ENCODE measurements around the gene PDE4D.

The PDE4D gene

DNA sequence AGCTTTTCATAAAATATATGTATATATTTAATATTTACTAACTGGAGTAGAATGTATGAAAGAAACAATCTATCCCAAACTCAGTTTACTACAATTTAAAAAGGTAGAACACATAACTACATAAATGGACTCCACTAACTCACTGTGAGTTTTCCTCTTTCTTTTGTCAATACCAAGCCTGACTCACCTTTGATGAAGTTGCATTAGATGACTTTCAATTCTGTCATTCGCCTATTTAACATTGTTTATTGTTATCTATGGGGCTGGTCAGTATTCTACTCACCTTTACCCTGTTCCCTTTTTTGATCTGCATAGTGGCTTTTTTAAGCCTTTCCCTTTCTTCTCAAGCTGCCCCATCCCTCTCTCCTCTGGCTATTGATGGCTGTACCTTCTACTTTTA, 680.9 kb downstream of the PDE4D start:
- Histone ChIP-seq H3K36me3 (no peaks in the 10 kb centered on the region), H3K27ac (no peak overlapping the region), H3K9me3 (ENCODE audit: severe bottlenecking) (no peaks in the 10 kb centered on the region), H3K4me3 (ENCODE audit: low read depth, low read length) (no peak overlapping the region), H3K27me3 (ENCODE audit: insufficient read depth, low read depth, severe bottlenecking) (no peaks in the 10 kb centered on the region)
- TF ChIP-seq, protein P1, sequence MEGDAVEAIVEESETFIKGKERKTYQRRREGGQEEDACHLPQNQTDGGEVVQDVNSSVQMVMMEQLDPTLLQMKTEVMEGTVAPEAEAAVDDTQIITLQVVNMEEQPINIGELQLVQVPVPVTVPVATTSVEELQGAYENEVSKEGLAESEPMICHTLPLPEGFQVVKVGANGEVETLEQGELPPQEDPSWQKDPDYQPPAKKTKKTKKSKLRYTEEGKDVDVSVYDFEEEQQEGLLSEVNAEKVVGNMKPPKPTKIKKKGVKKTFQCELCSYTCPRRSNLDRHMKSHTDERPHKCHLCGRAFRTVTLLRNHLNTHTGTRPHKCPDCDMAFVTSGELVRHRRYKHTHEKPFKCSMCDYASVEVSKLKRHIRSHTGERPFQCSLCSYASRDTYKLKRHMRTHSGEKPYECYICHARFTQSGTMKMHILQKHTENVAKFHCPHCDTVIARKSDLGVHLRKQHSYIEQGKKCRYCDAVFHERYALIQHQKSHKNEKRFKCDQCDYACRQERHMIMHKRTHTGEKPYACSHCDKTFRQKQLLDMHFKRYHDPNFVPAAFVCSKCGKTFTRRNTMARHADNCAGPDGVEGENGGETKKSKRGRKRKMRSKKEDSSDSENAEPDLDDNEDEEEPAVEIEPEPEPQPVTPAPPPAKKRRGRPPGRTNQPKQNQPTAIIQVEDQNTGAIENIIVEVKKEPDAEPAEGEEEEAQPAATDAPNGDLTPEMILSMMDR (IDR thresholded peaks at IDR 0.05; ENCODE audit: low read depth, low read length), result no peak
- no peak for DNase-seq

DNA sequence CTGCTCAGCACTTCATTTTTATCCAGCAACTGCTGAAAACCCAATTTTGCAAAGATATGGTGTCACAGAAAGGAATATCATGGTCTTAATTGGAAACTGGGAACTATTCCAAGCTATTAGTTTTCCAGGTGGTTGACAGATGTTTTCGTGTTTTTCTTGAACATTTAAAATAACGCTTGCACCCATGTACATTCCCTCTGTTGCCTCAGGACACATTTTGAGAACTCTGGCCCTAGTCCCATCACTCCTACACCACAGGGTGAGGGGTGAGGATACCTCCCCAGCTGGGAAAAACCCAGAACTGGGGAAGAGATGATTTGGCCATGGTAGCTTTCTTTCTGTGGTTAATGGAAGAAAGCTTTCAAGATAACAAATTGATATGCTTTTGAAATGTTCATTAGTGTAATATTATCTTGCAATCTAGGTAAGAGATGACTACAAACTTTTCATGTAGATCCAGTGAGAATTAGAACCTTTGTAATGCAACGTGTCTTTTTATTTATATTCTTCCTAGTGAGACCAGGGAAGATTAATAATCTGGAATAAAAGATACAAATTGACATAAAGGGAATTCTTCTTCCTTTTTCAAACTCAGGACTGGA, 683.7 kb downstream of the PDE4D start:
- no peaks in the 10 kb centered on the region for H3K36me3 ChIP-seq
- H3K27ac ChIP-seq, result no peak overlapping the region
- TF ChIP-seq, protein P1 (IDR thresholded peaks at IDR 0.05; ENCODE audit: low read depth, low read length), result no peak
- no peaks in the 10 kb centered on the region for H3K9me3 ChIP-seq (ENCODE audit: severe bottlenecking)
- no peak overlapping the region for H3K4me3 ChIP-seq (ENCODE audit: low read depth, low read length)
- DNase-seq, result no peak
- H3K27me3 ChIP-seq (ENCODE audit: insufficient read depth, low read depth, severe bottlenecking), result no peaks in the 10 kb centered on the region

DNA sequence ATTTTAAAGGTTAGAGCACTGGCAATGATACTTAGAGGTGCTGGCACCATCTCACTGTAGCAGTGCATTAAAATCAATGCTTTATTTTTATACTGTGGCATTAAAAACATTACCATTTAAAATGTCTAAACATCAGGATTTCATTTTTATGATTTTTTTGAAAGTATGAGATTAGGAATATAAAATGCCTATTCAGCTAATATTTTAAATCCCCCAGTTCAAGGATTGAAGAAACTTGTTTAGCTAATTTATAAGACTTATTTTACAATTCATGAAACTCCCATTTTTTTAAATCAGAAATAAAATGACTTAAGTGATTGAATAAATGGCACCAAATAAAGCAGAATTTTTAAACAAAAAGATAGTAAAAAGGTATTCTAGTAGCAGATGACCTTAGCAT, 685.1 kb downstream of the PDE4D start:
- TF ChIP-seq, protein P1 (IDR thresholded peaks at IDR 0.05; ENCODE audit: low read depth, low read length), result no peak
- Histone ChIP-seq H3K36me3 (no peaks in the 10 kb centered on the region), H3K27ac (no peak overlapping the region), H3K4me3 (ENCODE audit: low read depth, low read length) (no peak overlapping the region), H3K9me3 (ENCODE audit: severe bottlenecking) (no peaks in the 10 kb centered on the region), H3K27me3 (ENCODE audit: insufficient read depth, low read depth, severe bottlenecking) (no peaks in the 10 kb centered on the region)
- DNase-seq, result no peak

GRCh38 chr5:59207401-59207800, 686.1 kb downstream of the PDE4D start:
- TF ChIP-seq, protein P1 (IDR thresholded peaks at IDR 0.05; ENCODE audit: low read depth, low read length), result no peak
- H3K27ac ChIP-seq, result no peak overlapping the region
- H3K36me3 ChIP-seq, result no peaks in the 10 kb centered on the region
- H3K27me3 ChIP-seq (ENCODE audit: insufficient read depth, low read depth, severe bottlenecking), result no peaks in the 10 kb centered on the region
- no peak overlapping the region for H3K4me3 ChIP-seq (ENCODE audit: low read depth, low read length)
- DNase-seq, result no peak
- no peaks in the 10 kb centered on the region for H3K9me3 ChIP-seq (ENCODE audit: severe bottlenecking)

- H3K27me3 ChIP-seq (ENCODE audit: insufficient read depth, low read depth, severe bottlenecking), result no peaks in the 10 kb centered on the region
- no peak for DNase-seq
- no peak overlapping the region for H3K27ac ChIP-seq
- TF ChIP-seq, protein P1 (IDR thresholded peaks at IDR 0.05; ENCODE audit: low read depth, low read length), result no peak
- H3K4me3 ChIP-seq (ENCODE audit: low read depth, low read length), result no peak overlapping the region
- H3K9me3 ChIP-seq (ENCODE audit: severe bottlenecking), result no peaks in the 10 kb centered on the region
- no peaks in the 10 kb centered on the region for H3K36me3 ChIP-seq
Observed at GRCh38 chr5:59206132-59206581, 687.4 kb downstream of the PDE4D start.
